ENCODE measurements around the gene IL34. TPM values are rescaled to one million over a fixed set of nuclear protein-coding genes. Genes with fewer than 3 reads are reported as not detected.

The IL34 gene
- total and polyA plus RNA-seq, 2 of the 13 experiments (the other 11 are each of a cell fraction or from before 2014, with no cell fraction given): 1.2 to 1.3 TPM

DNA sequence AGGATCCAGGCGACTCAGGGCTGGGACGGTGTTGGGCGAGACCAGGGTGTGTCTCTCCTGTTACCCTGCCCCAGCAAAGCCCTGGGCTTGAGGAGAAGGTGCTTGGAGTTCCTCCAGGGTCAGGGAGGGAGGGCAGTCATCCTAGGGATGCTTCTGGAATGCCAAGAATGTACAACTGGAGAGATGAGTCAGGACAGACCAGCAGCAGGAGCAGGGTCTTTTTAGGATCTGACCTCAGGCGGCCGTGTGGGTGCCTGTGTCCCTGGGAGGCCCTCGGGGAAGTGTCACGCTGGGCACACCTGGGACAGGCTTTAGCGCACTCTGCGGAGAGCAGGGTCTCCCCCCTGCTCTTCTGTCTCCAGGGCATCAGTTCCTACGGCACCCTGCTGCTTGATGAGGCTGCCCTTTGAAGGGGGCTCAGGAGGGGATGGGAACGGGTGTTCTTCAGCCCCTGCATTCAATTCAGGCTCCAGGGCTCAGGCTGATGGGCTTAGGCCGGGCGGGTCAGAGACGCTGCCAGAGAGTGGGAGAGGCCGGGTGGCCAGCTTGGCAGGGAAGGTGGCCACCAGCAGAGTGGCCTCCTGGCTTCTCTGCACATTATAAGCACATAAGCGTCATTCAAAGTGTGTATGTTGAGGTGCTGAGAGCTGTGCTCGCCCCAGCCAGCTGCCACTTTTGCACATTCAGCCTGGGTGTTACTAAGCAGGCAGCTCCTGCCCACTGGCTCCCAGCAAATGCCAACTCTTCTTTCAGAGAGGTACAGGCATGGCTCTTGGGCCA, 47.9 kb downstream of the IL34 start:
- intact Hi-C loops (cut with micrococcal nuclease; ENCODE audit: unreplicated experiment): no loop called here
- ChIA-PET POLR2A (interaction anchor here (2.6 kb wide), 1 partner anchor 31 kb away, joined by 14 read pairs; no protein-coding TSS in a partner anchor), CTCF (ENCODE audit: low intra/inter-chr PET ratio, low total read pairs) (no interaction called here)
- no peaks in the 10 kb centered on the region for H3K9me3 ChIP-seq (ENCODE audit: low read length)
- peaks cover 4 to 8% of the 10 kb centered on the region in 2 experiments; a peak in 2 of 5 replicates for H3K36me3 ChIP-seq (replicated peaks in 1 of 2; ENCODE audit: control insufficient read depth in 1 of 2, insufficient read depth in 2 of 2, low read length in 2 of 2)
- no peak overlapping the region for H3K4me2 ChIP-seq (ENCODE audit: low read depth, low read length)
- H3K9ac ChIP-seq (ENCODE audit: insufficient read depth, low read depth, low read length): no peak overlapping the region
- in situ Hi-C loops (cut with HindIII; ENCODE audit: extremely low pct_ligation_motif_present, low pct_unique_long_range_greater_than_20kb): no loop called here
- no peak overlapping the region for H2AFZ ChIP-seq (ENCODE audit: low read length)
- no peak for TF ChIP-seq NFE2 (CRISPR knock-in tag; IDR thresholded peaks at IDR 0.05)
- 0 out of 2 replicates have a peak, but pooled peaks have one; percentile 26 for TF ChIP-seq FOSL2 (CRISPR knock-in tag; IDR thresholded peaks at IDR 0.05)
- TF ChIP-seq, protein P1, sequence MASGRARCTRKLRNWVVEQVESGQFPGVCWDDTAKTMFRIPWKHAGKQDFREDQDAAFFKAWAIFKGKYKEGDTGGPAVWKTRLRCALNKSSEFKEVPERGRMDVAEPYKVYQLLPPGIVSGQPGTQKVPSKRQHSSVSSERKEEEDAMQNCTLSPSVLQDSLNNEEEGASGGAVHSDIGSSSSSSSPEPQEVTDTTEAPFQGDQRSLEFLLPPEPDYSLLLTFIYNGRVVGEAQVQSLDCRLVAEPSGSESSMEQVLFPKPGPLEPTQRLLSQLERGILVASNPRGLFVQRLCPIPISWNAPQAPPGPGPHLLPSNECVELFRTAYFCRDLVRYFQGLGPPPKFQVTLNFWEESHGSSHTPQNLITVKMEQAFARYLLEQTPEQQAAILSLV (CRISPR knock-in tag; IDR thresholded peaks at IDR 0.05; ENCODE audit: borderline replicate concordance): no peak
- TF ChIP-seq, protein P2, sequence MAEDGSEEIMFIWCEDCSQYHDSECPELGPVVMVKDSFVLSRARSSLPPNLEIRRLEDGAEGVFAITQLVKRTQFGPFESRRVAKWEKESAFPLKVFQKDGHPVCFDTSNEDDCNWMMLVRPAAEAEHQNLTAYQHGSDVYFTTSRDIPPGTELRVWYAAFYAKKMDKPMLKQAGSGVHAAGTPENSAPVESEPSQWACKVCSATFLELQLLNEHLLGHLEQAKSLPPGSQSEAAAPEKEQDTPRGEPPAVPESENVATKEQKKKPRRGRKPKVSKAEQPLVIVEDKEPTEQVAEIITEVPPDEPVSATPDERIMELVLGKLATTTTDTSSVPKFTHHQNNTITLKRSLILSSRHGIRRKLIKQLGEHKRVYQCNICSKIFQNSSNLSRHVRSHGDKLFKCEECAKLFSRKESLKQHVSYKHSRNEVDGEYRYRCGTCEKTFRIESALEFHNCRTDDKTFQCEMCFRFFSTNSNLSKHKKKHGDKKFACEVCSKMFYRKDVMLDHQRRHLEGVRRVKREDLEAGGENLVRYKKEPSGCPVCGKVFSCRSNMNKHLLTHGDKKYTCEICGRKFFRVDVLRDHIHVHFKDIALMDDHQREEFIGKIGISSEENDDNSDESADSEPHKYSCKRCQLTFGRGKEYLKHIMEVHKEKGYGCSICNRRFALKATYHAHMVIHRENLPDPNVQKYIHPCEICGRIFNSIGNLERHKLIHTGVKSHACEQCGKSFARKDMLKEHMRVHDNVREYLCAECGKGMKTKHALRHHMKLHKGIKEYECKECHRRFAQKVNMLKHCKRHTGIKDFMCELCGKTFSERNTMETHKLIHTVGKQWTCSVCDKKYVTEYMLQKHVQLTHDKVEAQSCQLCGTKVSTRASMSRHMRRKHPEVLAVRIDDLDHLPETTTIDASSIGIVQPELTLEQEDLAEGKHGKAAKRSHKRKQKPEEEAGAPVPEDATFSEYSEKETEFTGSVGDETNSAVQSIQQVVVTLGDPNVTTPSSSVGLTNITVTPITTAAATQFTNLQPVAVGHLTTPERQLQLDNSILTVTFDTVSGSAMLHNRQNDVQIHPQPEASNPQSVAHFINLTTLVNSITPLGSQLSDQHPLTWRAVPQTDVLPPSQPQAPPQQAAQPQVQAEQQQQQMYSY (CRISPR knock-in tag; IDR thresholded peaks at IDR 0.05): no peak
- TF ChIP-seq, protein P3, sequence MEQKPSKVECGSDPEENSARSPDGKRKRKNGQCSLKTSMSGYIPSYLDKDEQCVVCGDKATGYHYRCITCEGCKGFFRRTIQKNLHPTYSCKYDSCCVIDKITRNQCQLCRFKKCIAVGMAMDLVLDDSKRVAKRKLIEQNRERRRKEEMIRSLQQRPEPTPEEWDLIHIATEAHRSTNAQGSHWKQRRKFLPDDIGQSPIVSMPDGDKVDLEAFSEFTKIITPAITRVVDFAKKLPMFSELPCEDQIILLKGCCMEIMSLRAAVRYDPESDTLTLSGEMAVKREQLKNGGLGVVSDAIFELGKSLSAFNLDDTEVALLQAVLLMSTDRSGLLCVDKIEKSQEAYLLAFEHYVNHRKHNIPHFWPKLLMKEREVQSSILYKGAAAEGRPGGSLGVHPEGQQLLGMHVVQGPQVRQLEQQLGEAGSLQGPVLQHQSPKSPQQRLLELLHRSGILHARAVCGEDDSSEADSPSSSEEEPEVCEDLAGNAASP (CRISPR knock-in tag; IDR thresholded peaks at IDR 0.05; ENCODE audit: borderline replicate concordance): peak; percentile 24; the same call in 1 of the 2 replicates
- peak; percentile 78 for TF ChIP-seq TEAD3 (CRISPR knock-in tag; optimal IDR thresholded peaks at IDR 0.05; ENCODE audit: borderline replicate concordance)
- no peak overlapping the region for H3K4me3 ChIP-seq (replicated peaks in 1 of 3; ENCODE audit: insufficient read depth in 1 of 3, low read depth in 2 of 3, low read length in 3 of 3)
- no peaks in the 10 kb centered on the region for H4K20me1 ChIP-seq (ENCODE audit: insufficient read depth, low read length)
- no peak overlapping the region for H3K27ac ChIP-seq (ENCODE audit: extremely low read length, insufficient read depth, low read length)
- no peaks in the 10 kb centered on the region for H3K79me2 ChIP-seq (ENCODE audit: insufficient read depth, low read length)
- DNase-seq (ENCODE audit: low spot score) (no peak), ATAC-seq (no peak), FAIRE-seq (no peak)
- H3K4me1 ChIP-seq (ENCODE audit: insufficient read depth, low read length): peaks cover 60% of the 10 kb centered on the region
- 91% methylated on average over 17 of the region's 17 CpGs for WGBS (ENCODE audit: low lambda C conversion rate)
- no TSS peak for BruUV-seq (replicated peaks)
- H3K27me3 ChIP-seq (ENCODE audit: control insufficient read depth in 1 of 2, insufficient read depth in 2 of 2, low read length in 2 of 2): no peaks in the 10 kb centered on the region
